GM19395 (cell line): ENCODE data around the gene GRN.
"Not testable (repeated sequence)": the region's sequence is repeated elsewhere in the genome, so short reads cannot be mapped to it uniquely, and the experiment has no call there.

Experiments
- ATAC-seq: cut with Tn5 transposase; IDR thresholded peaks from one replicate; pipeline ENCODE4 v1.9.1; 2021; ENCODE audit warnings: mild to moderate bottlenecking, moderate library complexity; ENCODE audit not compliant: unreplicated experiment

GRN gene

DNA sequence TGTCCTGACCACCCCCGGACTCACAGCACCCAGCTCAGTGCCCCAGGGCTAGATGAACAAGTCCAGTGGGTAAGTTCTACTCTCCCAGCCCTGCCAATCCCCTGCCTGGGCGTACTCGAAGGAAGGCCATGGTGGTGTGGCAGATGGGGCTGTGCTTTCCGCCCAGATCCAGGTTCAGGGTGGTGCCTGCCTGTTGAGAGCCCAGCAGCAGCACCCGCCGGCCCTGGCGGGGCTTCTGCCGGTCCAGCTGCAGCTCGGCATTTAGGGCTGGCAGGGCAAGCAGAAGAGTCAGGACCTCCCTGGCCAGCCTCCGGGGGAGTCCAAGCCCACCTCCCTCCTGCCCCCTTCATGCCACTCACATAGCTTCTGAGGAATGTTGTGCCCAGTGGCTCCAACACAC is 34.8 kb downstream of the GRN start:
- no peak for ATAC-seq

GRCh38 chr17:44380767-44381166 is 35.7 kb downstream of the GRN start:
- no peak for ATAC-seq

GRCh38 chr17:44381810-44382305 is 36.8 kb downstream of the GRN start:
- no peak for ATAC-seq

GRCh38 chr17:44382917-44383316 is 37.8 kb downstream of the GRN start:
- no peak for ATAC-seq

- ATAC-seq: no peak
Measured at GRCh38 chr17:44383363-44383762, 38.3 kb downstream of the GRN start.

- no peak for ATAC-seq
Measured at GRCh38 chr17:44383861-44384260, 38.8 kb downstream of the GRN start.

GRCh38 chr17:44384281-44384822 is 39.2 kb downstream of the GRN start:
- no peak for ATAC-seq

GRCh38 chr17:44384823-44385286 is 39.8 kb downstream of the GRN start:
- no peak for ATAC-seq

- ATAC-seq: no peak
Measured at GRCh38 chr17:44385287-44386181, 40.4 kb downstream of the GRN start.

GRCh38 chr17:44386182-44386525 is 41.1 kb downstream of the GRN start:
- no peak for ATAC-seq

- no peak for ATAC-seq
Measured at GRCh38 chr17:44387804-44388203, 42.7 kb downstream of the GRN start.

DNA sequence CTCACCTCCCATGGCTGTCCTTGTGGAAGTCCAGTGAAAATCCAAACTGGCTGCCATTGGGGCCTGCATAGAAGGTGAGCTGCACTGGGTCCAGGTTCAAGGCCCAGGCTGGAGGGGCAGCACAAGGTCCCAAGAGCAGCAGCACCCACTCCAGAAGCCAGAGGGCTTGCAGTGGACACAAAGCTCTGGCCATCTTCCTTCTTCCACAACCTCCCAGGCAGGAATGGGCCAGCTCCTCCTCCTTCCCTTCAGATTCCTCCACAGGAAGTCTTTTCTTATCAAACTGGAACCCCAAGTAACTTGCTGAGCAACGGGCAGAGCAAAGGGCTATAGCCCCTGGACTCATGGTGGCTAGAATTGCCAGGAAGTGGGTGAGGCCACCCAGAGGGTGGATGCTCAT is 44.2 kb downstream of the GRN start, which contains the start of gene ITGA2B:
TSS of gene ITGA2B (minus strand) at position 369 of the 400 bp plus-strand sequence. CDS start at position 193, 176 bp downstream.
- no peak for ATAC-seq

GRCh38 chr17:44389723-44390202 is 44.7 kb downstream of the GRN start:
- ATAC-seq: no peak

DNA sequence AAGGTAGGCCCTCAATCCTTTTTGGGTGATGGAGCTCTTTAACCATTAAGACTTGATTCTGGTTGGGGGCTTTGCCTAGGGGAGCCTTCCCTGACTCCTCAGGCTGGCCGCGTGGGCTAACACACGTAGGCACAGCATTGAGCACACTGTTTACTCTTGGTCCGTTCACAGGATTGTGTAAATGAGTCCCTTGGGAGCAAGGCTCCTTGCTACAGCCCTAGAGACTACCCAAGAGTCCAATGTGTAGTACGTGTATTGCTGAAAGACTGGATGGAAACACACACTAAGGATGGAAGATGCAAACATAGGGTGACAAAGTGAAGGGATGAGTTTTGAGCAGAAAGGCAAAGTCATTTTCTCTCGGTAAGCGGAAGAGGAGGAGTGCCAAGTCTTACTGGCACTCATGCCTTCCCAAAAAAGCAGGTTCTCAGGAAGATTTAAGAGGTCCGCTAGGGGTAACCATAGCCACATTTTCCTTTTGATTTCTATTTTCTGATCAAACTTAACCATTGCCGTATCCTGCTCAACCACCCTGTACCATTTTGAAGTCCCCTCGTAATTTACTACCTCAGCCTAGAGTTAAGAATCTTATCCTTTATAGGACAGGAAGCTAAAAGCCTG is 45.3 kb downstream of the GRN start:
- ATAC-seq: no peak

DNA sequence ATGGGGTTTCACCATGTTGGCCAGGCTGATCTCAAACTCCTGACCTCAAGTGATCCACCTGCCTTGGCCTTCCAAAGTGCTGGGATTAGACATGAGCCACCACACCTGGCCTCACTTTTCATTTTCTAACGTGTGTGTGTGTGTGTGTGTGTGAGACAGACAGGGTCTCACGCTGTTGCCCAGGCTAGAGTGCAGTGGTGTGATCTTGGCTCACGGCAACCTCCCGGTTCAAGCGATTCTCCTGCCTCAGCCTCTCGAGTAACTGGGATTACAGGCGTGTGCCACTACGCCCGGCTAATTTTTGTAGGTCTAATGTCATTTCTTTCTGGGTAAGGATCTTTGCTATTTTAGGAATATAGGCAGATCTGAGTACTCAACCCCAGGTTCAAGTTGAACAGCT is 49.0 kb downstream of the GRN start:
- ATAC-seq: not testable (repeated sequence)

- ATAC-seq: no peak
Measured at GRCh38 chr17:44394833-44395232, 49.7 kb downstream of the GRN start.

GRCh38 chr17:44396946-44397345 is 51.8 kb downstream of the GRN start:
- no peak for ATAC-seq

- no peak for ATAC-seq
Measured at GRCh38 chr17:44397479-44398440, 52.7 kb downstream of the GRN start.

GRCh38 chr17:44398692-44399691 is 53.9 kb downstream of the GRN start:
- no peak for ATAC-seq
